Fibroblast of skin of left biceps (primary cell): Measurements from ENCODE around the gene ASTN2.

Experiments
- DNase-seq, 2 experiments: peaks; one replicate each; pipeline ENCODE4 v3.0.0-alpha.2; 2013; ENCODE audit warnings: low read depth in 2 of 2

Gene ASTN2

GRCh38 chr9:117250610-117251215 lies 164.1 kb downstream of the ASTN2 start:
- no peak for DNase-seq

- DNase-seq: no peak
Observed at GRCh38 chr9:117249799-117250198, 165.1 kb downstream of the ASTN2 start.

GRCh38 chr9:117247266-117247665 lies 167.6 kb downstream of the ASTN2 start:
- DNase-seq: no peak

GRCh38 chr9:117245175-117245829 lies 169.6 kb downstream of the ASTN2 start:
- no peak for DNase-seq

GRCh38 chr9:117242082-117242481 lies 172.8 kb downstream of the ASTN2 start:
- no peak for DNase-seq

- no peak for DNase-seq
Observed at GRCh38 chr9:117239428-117239827, 175.4 kb downstream of the ASTN2 start.

GRCh38 chr9:117234103-117234502 lies 180.8 kb downstream of the ASTN2 start:
- no peak for DNase-seq

GRCh38 chr9:117233016-117233415 lies 181.8 kb downstream of the ASTN2 start:
- no peak for DNase-seq

- no peak for DNase-seq
Observed at GRCh38 chr9:117232281-117232680, 182.6 kb downstream of the ASTN2 start.

- no peak for DNase-seq
Observed at GRCh38 chr9:117231012-117231411, 183.8 kb downstream of the ASTN2 start.

GRCh38 chr9:117224695-117225094 lies 190.2 kb downstream of the ASTN2 start:
- DNase-seq: no peak

GRCh38 chr9:117218951-117219350 lies 195.9 kb downstream of the ASTN2 start:
- DNase-seq: no peak

- DNase-seq: no peak
Observed at GRCh38 chr9:117214416-117214815, 200.4 kb downstream of the ASTN2 start.

- no peak for DNase-seq
Observed at GRCh38 chr9:117211280-117211679, 203.6 kb downstream of the ASTN2 start.

- no peak for DNase-seq
Observed at GRCh38 chr9:117205806-117206205, 209.1 kb downstream of the ASTN2 start.

GRCh38 chr9:117204971-117205370 lies 209.9 kb downstream of the ASTN2 start:
- DNase-seq: no peak

- DNase-seq: no peak
Observed at GRCh38 chr9:117191504-117192261, 223.2 kb downstream of the ASTN2 start.

- DNase-seq: no peak
Observed at GRCh38 chr9:117189121-117189520, 225.7 kb downstream of the ASTN2 start.

- DNase-seq: no peak
Observed at GRCh38 chr9:117188394-117188793, 226.5 kb downstream of the ASTN2 start.

GRCh38 chr9:117187498-117187897 lies 227.4 kb downstream of the ASTN2 start:
- DNase-seq: no peak

- DNase-seq: no peak
Observed at GRCh38 chr9:117184173-117184572, 230.7 kb downstream of the ASTN2 start.

- no peak for DNase-seq
Observed at GRCh38 chr9:117182046-117182445, 232.8 kb downstream of the ASTN2 start.

GRCh38 chr9:117180896-117181445 lies 233.9 kb downstream of the ASTN2 start:
- no peak for DNase-seq
